GM12873 (cell line): ENCODE results near the gene TMEM266.

ENCODE experiments used
- CTCF ChIP-seq: IDR thresholded peaks from 2 replicates; pipeline ENCODE4 v1.5.1; 2012; ENCODE audit warnings: low read depth, mild to moderate bottlenecking, moderate library complexity, low read length, control low read depth; ENCODE audit not compliant: insufficient read depth; ENCODE audit errors: missing control alignments

TMEM266 gene

DNA sequence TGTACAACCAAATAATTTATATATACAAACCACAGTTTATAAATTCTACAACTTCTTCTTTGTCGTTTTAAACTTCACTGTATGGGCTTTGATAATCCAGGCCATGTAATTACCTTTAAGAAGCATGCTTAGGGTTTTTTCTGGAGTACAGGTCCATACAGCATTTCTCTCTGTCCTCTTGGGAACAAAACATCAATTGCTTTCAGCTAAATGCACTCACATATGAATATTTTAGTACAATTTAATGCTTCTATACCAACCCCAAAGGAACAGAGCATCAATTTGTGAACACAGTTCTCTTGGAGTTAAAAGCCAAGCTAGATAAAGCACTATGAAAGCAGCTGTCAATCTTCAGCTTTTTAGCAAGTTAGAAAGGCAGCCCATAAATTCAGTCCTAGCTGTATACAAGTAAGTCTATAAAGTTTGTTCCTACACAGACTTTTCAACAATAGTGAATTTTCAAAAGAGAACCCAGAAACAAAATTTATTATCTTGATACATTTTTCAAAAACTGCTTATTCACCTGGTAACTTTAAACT is 185.4 kb downstream of the TMEM266 start:
- no peak for TF ChIP-seq CTCF

GRCh38 chr15:76251717-76252116 is 191.9 kb downstream of the TMEM266 start:
- no peak for TF ChIP-seq CTCF

DNA sequence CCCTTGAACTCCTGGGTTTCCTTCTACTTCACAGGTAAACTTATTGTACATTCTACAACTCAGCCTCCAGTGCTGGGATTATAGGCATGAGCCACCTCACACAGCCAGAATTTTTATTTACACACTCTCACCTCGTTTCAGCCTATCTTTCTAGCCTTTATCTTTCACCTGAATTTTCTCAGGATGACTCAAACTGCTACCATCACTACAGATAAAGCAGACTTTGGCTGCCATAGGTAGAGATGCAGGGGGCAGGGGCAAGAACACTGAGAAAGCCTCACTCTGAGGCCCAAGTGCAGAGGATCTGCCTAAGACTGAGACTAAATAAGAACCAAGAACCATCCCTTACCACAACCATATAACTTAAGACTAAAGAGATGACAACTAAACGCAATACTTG is 192.5 kb downstream of the TMEM266 start:
- no peak for TF ChIP-seq CTCF

GRCh38 chr15:76253691-76254473 is 194.1 kb downstream of the TMEM266 start:
- TF ChIP-seq CTCF: no peak
